Liver (tissue), 3 donors: ENCODE measurements around the gene USP5.

Experiments
- CTCF ChIP-seq: fragments of 150-350 bp; IDR thresholded peaks from 2 replicates; pipeline ENCODE4 v1.5.1; 2017; ENCODE audit warnings: improper control_type of control experiment, low read depth, low read length; ENCODE audit not compliant: missing input control
- JUND ChIP-seq, 2 donors: IDR thresholded peaks; 2 replicates each; pipeline ENCODE4 v1.6.1; 2016; ENCODE audit warnings: antibody characterized with exemption in 2 of 2
- SP1 ChIP-seq: IDR thresholded peaks from 2 replicates; pipeline ENCODE4 v1.6.1; 2018; ENCODE audit warnings: antibody characterized with exemption, mild to moderate bottlenecking
- ZBTB33 ChIP-seq: IDR thresholded peaks from 2 replicates; pipeline ENCODE4 v1.6.1; 2016; ENCODE audit warnings: antibody characterized with exemption
- donor health status: healthy.
- donor health status: healthy.

- no peak for TF ChIP-seq CTCF
- no peak for TF ChIP-seq ZBTB33
- no peak for TF ChIP-seq SP1
- TF ChIP-seq JUND (IDR thresholded peaks at IDR 0.05), result no peak
Observed at GRCh38 chr12:6834254-6834653, 17.7 kb upstream of the USP5 start.
